Measurements from ENCODE around the gene MAST2.
"Not testable (repeated sequence)": the region's sequence is repeated elsewhere in the genome, so short reads cannot be mapped to it uniquely, and the experiment has no call there.

Gene MAST2

GRCh38 chr1:46030876-46031660, 227.7 kb downstream of the MAST2 start:
- DNase-seq = no peak

GRCh38 chr1:46034601-46035516, 231.4 kb downstream of the MAST2 start:
- no peak for DNase-seq

GRCh38 chr1:46036894-46037839, 233.8 kb downstream of the MAST2 start:
- DNase-seq = peak; percentile 75

GRCh38 chr1:46039571-46040052, 236.2 kb downstream of the MAST2 start:
- no peak for DNase-seq

GRCh38 chr1:46041551-46041950, 238.1 kb downstream of the MAST2 start:
- DNase-seq = no peak

- no peak for DNase-seq
These were observed 238.6 kb downstream of the MAST2 start for GRCh38 chr1:46041974-46042373.

- no peak for DNase-seq
These were observed 240.1 kb downstream of the MAST2 start for GRCh38 chr1:46043458-46044017.

GRCh38 chr1:46044116-46044515, 240.7 kb downstream of the MAST2 start:
- no peak for DNase-seq

- no peak for DNase-seq
These were observed 250.3 kb downstream of the MAST2 start for GRCh38 chr1:46053734-46054133.

GRCh38 chr1:46056325-46056724, 252.9 kb downstream of the MAST2 start:
- DNase-seq = no peak

- DNase-seq = not testable (repeated sequence)
These were observed 253.8 kb downstream of the MAST2 start for GRCh38 chr1:46057215-46057614.

GRCh38 chr1:46057781-46058180, 254.4 kb downstream of the MAST2 start:
- DNase-seq = no peak

- no peak for DNase-seq
These were observed 255.5 kb downstream of the MAST2 start for GRCh38 chr1:46058936-46059335.

- no peak for DNase-seq
These were observed 257.7 kb downstream of the MAST2 start for GRCh38 chr1:46061146-46061545.

- DNase-seq = peak; percentile 39
These were observed 259.4 kb downstream of the MAST2 start for GRCh38 chr1:46062651-46063319.

- no peak for DNase-seq
These were observed 261.3 kb downstream of the MAST2 start for GRCh38 chr1:46064708-46065107.

- DNase-seq = peak; percentile 39
These were observed 262.0 kb downstream of the MAST2 start for GRCh38 chr1:46065405-46065804.

- DNase-seq = no peak
These were observed 264.2 kb downstream of the MAST2 start for GRCh38 chr1:46067652-46068051.

- no peak for DNase-seq
These were observed 265.1 kb downstream of the MAST2 start for GRCh38 chr1:46068525-46068924.

- no peak for DNase-seq
These were observed 266.9 kb downstream of the MAST2 start for GRCh38 chr1:46070164-46070814.

GRCh38 chr1:46072975-46073374, 269.6 kb downstream of the MAST2 start:
- no peak for DNase-seq

Measured in CD4-positive, alpha-beta T cell treated with Interleukin-4 for 4 hours (primary cell).